ACHN (cell line): Measurements from ENCODE around the gene ALDH3B2.
"Not testable (repeated sequence)": the region's sequence is repeated elsewhere in the genome, so short reads cannot be mapped to it uniquely, and the experiment has no call there.

ENCODE experiments used
- DNase-seq: peaks from one replicate; pipeline ENCODE4 v3.0.0-alpha.2; 2015
- in situ Hi-C: cut with HindIII; loops from 2 replicates; pipeline ENCODE4 v1.10.0; 2017; ENCODE audit warnings: low sequenced_read_pairs, low pct_ligation_motif_present, low pct_unique_long_range_greater_than_20kb

ALDH3B2 gene

GRCh38 chr11:67622905-67623304 lies 51.5 kb downstream of the ALDH3B2 start:
- in situ Hi-C loops, DNase-seq: not testable (repeated sequence)

- in situ Hi-C loops, DNase-seq: not testable (repeated sequence)
Observed at GRCh38 chr11:67621928-67622327, 52.5 kb downstream of the ALDH3B2 start.

GRCh38 chr11:67620621-67621020 lies 53.8 kb downstream of the ALDH3B2 start:
- in situ Hi-C loops, DNase-seq: not testable (repeated sequence)

GRCh38 chr11:67619683-67620618 lies 54.5 kb downstream of the ALDH3B2 start:
- in situ Hi-C loops, DNase-seq: not testable (repeated sequence)

- in situ Hi-C loops, DNase-seq: not testable (repeated sequence)
Observed at GRCh38 chr11:67618901-67619659, 55.3 kb downstream of the ALDH3B2 start.

- DNase-seq = no peak
- in situ Hi-C loops = no loop called here
Observed at GRCh38 chr11:67617243-67617953, 57.0 kb downstream of the ALDH3B2 start.

- in situ Hi-C loops = no loop called here
- DNase-seq = no peak
Observed at GRCh38 chr11:67616431-67617242, 57.8 kb downstream of the ALDH3B2 start.

GRCh38 chr11:67615728-67616430 lies 58.5 kb downstream of the ALDH3B2 start:
- DNase-seq = no peak
- in situ Hi-C loops = no loop called here

GRCh38 chr11:67614730-67615714 lies 59.4 kb downstream of the ALDH3B2 start:
- DNase-seq = peak; percentile 43

GRCh38 chr11:67613960-67614715 lies 60.3 kb downstream of the ALDH3B2 start:
- DNase-seq = peak; percentile 31
- in situ Hi-C loops = no loop called here

More at GRCh38 chr11:67614730-67615714, 59.4 kb downstream of the ALDH3B2 start:
- in situ Hi-C loops = no loop called here

GRCh38 chr11:67613313-67613959 lies 61.0 kb downstream of the ALDH3B2 start:
- in situ Hi-C loops = no loop called here
- no peak for DNase-seq

- in situ Hi-C loops = no loop called here
- no peak for DNase-seq
Observed at GRCh38 chr11:67612751-67613150, 61.7 kb downstream of the ALDH3B2 start.
